ENCODE data around the gene TTC28.

- TF ChIP-seq CTCF (IDR thresholded peaks at IDR 0.05): no peak
- TF ChIP-seq EZH2 (IDR thresholded peaks at IDR 0.05): no peak
Measured at GRCh38 chr22:27962268-27963044, 717.2 kb downstream of the TTC28 start.
